ENCODE data around the gene SEC14L5. TPM values are rescaled to one million over a fixed set of nuclear protein-coding genes. Genes with fewer than 3 reads are reported as not detected.

Gene SEC14L5
- total and polyA plus RNA-seq, 10 of the 15 experiments (the other 5 are each of a cell fraction or from before 2014, with no cell fraction given): 0.01 TPM; not detected in 9

GRCh38 chr16:5033256-5034166, 75.4 kb downstream of the SEC14L5 start, which contains the start of gene NAGPA (continued):
- TF ChIP-seq, protein P1, sequence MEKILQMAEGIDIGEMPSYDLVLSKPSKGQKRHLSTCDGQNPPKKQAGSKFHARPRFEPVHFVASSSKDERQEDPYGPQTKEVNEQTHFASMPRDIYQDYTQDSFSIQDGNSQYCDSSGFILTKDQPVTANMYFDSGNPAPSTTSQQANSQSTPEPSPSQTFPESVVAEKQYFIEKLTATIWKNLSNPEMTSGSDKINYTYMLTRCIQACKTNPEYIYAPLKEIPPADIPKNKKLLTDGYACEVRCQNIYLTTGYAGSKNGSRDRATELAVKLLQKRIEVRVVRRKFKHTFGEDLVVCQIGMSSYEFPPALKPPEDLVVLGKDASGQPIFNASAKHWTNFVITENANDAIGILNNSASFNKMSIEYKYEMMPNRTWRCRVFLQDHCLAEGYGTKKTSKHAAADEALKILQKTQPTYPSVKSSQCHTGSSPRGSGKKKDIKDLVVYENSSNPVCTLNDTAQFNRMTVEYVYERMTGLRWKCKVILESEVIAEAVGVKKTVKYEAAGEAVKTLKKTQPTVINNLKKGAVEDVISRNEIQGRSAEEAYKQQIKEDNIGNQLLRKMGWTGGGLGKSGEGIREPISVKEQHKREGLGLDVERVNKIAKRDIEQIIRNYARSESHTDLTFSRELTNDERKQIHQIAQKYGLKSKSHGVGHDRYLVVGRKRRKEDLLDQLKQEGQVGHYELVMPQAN (conservative IDR thresholded peaks at IDR 0.05): peak; percentile 97
- peak; percentile 97 for TF ChIP-seq MAX (IDR thresholded peaks at IDR 0.05; ENCODE audit: low read depth, low read length)
- TF ChIP-seq RAD51 (IDR thresholded peaks at IDR 0.05): peak; percentile 100
- no peak for TF ChIP-seq PAX8 (IDR thresholded peaks at IDR 0.05)
- no peak for TF ChIP-seq HDAC6 (IDR thresholded peaks at IDR 0.05; ENCODE audit: unreplicated experiment)
- TF ChIP-seq POLR2AphosphoS5 (IDR thresholded peaks at IDR 0.05; ENCODE audit: low read length): peak; percentile 56; the same call in 1 of the 2 replicates
- peak; percentile 31; the same call in 1 of the 2 replicates for TF ChIP-seq FOXK2 (IDR thresholded peaks at IDR 0.05)
- peak; percentile 42; the same call in 1 of the 2 replicates for TF ChIP-seq PAX5 (IDR thresholded peaks at IDR 0.05; ENCODE audit: borderline replicate concordance, low read depth, low read length)
- no peak for TF ChIP-seq E4F1 (IDR thresholded peaks at IDR 0.05; ENCODE audit: borderline replicate concordance, partially characterized antibody)
- no peak for TF ChIP-seq JUNB (IDR thresholded peaks at IDR 0.05)
- peak; percentile 80 to 90 for TF ChIP-seq BHLHE40 (IDR thresholded peaks at IDR 0.05; ENCODE audit: borderline replicate concordance in 1 of 2, low read depth in 2 of 2, low read length in 1 of 2)
- no peak for TF ChIP-seq ZBED1 (IDR thresholded peaks at IDR 0.05; ENCODE audit: borderline replicate concordance)
- peak; percentile 60; the same call in 1 of the 2 replicates for TF ChIP-seq DPF2 (IDR thresholded peaks at IDR 0.05)
- peak; percentile 85 for TF ChIP-seq HCFC1 (IDR thresholded peaks at IDR 0.05; ENCODE audit: low read length)
- TF ChIP-seq, protein P2, sequence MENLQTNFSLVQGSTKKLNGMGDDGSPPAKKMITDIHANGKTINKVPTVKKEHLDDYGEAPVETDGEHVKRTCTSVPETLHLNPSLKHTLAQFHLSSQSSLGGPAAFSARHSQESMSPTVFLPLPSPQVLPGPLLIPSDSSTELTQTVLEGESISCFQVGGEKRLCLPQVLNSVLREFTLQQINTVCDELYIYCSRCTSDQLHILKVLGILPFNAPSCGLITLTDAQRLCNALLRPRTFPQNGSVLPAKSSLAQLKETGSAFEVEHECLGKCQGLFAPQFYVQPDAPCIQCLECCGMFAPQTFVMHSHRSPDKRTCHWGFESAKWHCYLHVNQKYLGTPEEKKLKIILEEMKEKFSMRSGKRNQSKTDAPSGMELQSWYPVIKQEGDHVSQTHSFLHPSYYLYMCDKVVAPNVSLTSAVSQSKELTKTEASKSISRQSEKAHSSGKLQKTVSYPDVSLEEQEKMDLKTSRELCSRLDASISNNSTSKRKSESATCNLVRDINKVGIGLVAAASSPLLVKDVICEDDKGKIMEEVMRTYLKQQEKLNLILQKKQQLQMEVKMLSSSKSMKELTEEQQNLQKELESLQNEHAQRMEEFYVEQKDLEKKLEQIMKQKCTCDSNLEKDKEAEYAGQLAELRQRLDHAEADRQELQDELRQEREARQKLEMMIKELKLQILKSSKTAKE (IDR thresholded peaks at IDR 0.05; ENCODE audit: low read depth, poor library complexity, severe bottlenecking): peak; percentile 39
- peak; percentile 96 for TF ChIP-seq NFIC (IDR thresholded peaks at IDR 0.05; ENCODE audit: low read depth, low read length)
- peak; percentile 99 for TF ChIP-seq HDAC2 (IDR thresholded peaks at IDR 0.05)
- TF ChIP-seq EGR1 (IDR thresholded peaks at IDR 0.05; ENCODE audit: borderline replicate concordance in 1 of 2, low read depth in 2 of 2, low read length in 2 of 2): peak; percentile 61 to 74
- TF ChIP-seq POU2F2 (IDR thresholded peaks at IDR 0.05; ENCODE audit: borderline replicate concordance, low read depth, low read length): peak; percentile 67; the same call in 2 of the 3 replicates
- TF ChIP-seq SRF (IDR thresholded peaks at IDR 0.05; ENCODE audit: low read depth in 2 of 2, low read length in 2 of 2): peak in 1 of 2 experiments; percentile 66; a peak in 2 of 4 replicates
- peak; percentile 72 for TF ChIP-seq NR2C1 (IDR thresholded peaks at IDR 0.05)

Data from GM12878 (cell line).